SW480 (cell line): Measurements from ENCODE around the gene KRTAP12-4.
"Not testable (repeated sequence)": the region's sequence is repeated elsewhere in the genome, so short reads cannot be mapped to it uniquely, and the experiment has no call there.

Source experiments
- DNase-seq: peaks from one replicate; pipeline ENCODE4 v3.0.0-alpha.2; 2016; ENCODE audit warnings: low spot score

The KRTAP12-4 gene

DNA sequence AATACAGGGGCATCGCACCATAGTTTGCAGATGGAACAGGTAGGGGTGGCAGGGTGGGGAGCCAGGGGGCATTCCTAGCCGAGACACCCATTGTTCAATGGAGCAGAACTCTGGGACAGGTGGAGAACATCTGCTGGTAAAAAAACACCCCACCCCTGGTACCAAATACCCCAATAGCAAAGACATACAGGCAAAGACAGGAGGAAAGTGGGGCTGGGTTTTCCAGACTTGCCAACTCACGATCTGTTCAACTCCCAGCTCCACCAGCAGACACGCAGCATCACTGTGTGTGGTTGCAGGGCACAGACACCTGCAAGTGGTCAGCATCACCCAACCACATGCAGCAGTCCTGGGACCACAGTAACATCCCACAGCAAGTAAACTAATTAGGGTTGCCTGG, 42.9 kb downstream of the KRTAP12-4 start:
- no peak for DNase-seq

DNA sequence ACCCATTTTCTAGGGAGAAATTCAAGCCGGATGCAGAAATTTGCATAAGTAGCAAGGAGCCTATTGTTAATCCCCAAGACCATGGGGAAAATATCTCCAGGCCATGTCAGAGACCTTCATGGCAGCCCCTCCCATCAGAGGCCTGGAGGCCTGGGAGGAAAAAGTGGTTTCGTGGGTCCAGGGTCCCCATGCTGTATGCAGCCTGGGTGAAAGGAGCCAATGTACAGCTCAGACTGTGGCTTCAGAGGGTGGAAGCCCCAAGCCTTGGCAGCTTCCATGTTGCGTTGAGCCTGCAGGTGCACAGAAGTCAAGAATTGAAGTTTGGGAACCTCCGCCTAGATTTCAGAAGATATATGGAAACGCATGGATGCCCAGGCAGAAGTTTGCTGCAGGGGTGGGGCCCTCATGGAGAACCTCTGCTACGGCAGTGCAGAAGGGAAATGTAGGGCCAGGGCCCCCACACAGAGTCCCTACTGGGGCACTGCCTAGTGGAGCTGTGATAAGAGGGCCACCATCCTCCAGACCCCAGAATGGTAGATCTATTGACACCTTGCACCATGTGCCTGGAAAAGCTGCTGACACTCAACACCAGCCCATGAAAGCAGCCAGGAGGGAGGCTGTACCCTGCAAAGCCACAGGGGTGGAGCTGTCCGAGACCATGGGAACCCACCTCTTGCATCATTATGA, 44.2 kb downstream of the KRTAP12-4 start:
- DNase-seq, result not testable (repeated sequence)

DNA sequence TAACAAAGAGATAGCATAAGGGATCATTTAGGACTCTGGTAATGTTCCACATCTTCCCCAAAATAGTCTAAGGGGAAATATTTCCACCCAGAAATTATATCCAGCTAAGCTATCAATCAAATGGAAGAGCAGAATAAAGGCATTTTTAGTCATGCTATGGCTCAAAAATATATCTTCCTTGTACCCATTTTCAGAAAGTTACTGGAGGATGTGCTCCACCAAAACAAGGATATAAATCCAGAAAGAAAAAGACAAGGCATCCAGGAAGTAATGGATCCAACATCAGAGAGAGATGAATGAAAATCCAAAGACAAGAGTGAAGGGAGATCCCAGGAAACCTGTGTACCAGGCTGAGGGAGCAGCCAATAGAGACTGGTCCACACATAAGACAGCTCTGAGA, 45.3 kb downstream of the KRTAP12-4 start:
- no peak for DNase-seq

- DNase-seq, result no peak
Measured at GRCh38 chr21:44606495-44606894, 48.0 kb downstream of the KRTAP12-4 start.
